Measurements from ENCODE around the gene SSH2. TPM values are rescaled to one million over a fixed set of nuclear protein-coding genes. Genes with fewer than 3 reads are reported as not detected.

SSH2 gene
- total RNA-seq, 1 donor from 2014 or later = 9.8 TPM

- no peak for DNase-seq (ENCODE audit: low read depth)
- no peaks in the 10 kb centered on the region for H3K36me3 ChIP-seq (ENCODE audit: control insufficient read depth, insufficient read depth, low read length)
- H3K27me3 ChIP-seq (ENCODE audit: control insufficient read depth, insufficient read depth, low read length) = peaks cover 18% of the 10 kb centered on the region
- peak overlapping the region; percentile 21 for H3K4me3 ChIP-seq (ENCODE audit: low read depth, low read length)
- peak; percentile 72 for TF ChIP-seq CTCF (IDR thresholded peaks at IDR 0.05; ENCODE audit: insufficient read depth, low read length, poor library complexity, severe bottlenecking)
Measured at GRCh38 chr17:29617481-29618271, 312.4 kb downstream of the SSH2 start.

- TF ChIP-seq CTCF (IDR thresholded peaks at IDR 0.05; ENCODE audit: insufficient read depth, low read length, poor library complexity, severe bottlenecking) = peak; percentile 86
- DNase-seq (ENCODE audit: low read depth) = no peak
- Histone ChIP-seq H3K4me3 (ENCODE audit: low read depth, low read length) (no peak overlapping the region), H3K27me3 (ENCODE audit: control insufficient read depth, insufficient read depth, low read length) (peaks cover 20% of the 10 kb centered on the region), H3K36me3 (ENCODE audit: control insufficient read depth, insufficient read depth, low read length) (no peaks in the 10 kb centered on the region)
Measured at GRCh38 chr17:29617125-29617480, 312.9 kb downstream of the SSH2 start.

- no peaks in the 10 kb centered on the region for H3K36me3 ChIP-seq (ENCODE audit: control insufficient read depth, insufficient read depth, low read length)
- peaks cover 20% of the 10 kb centered on the region for H3K27me3 ChIP-seq (ENCODE audit: control insufficient read depth, insufficient read depth, low read length)
- DNase-seq (ENCODE audit: low read depth) = no peak
- peak overlapping the region; percentile 14 for H3K4me3 ChIP-seq (ENCODE audit: low read depth, low read length)
- TF ChIP-seq CTCF (IDR thresholded peaks at IDR 0.05; ENCODE audit: insufficient read depth, low read length, poor library complexity, severe bottlenecking) = no peak
Measured at GRCh38 chr17:29616300-29617048, 313.6 kb downstream of the SSH2 start.

GRCh38 chr17:29615492-29616299, 314.3 kb downstream of the SSH2 start:
- Histone ChIP-seq H3K4me3 (ENCODE audit: low read depth, low read length) (peak overlapping the region; percentile 14), H3K27me3 (ENCODE audit: control insufficient read depth, insufficient read depth, low read length) (peaks cover 20% of the 10 kb centered on the region), H3K36me3 (ENCODE audit: control insufficient read depth, insufficient read depth, low read length) (no peaks in the 10 kb centered on the region)
- TF ChIP-seq CTCF (IDR thresholded peaks at IDR 0.05; ENCODE audit: insufficient read depth, low read length, poor library complexity, severe bottlenecking) = no peak
- DNase-seq (ENCODE audit: low read depth) = no peak

- no peaks in the 10 kb centered on the region for H3K36me3 ChIP-seq (ENCODE audit: control insufficient read depth, insufficient read depth, low read length)
- DNase-seq (ENCODE audit: low read depth) = no peak
- peaks cover 20% of the 10 kb centered on the region for H3K27me3 ChIP-seq (ENCODE audit: control insufficient read depth, insufficient read depth, low read length)
- no peak overlapping the region for H3K4me3 ChIP-seq (ENCODE audit: low read depth, low read length)
- TF ChIP-seq CTCF (IDR thresholded peaks at IDR 0.05; ENCODE audit: insufficient read depth, low read length, poor library complexity, severe bottlenecking) = no peak
Measured at GRCh38 chr17:29615048-29615385, 315.0 kb downstream of the SSH2 start.

Data from kidney epithelial cell (primary cell).